Stimulated activated CD8-positive, alpha-beta memory T cell treated with anti-CD3 and anti-CD28 coated beads, Interleukin-15, amount 100 ng/mL, for 4 hours (primary cell): ENCODE data around the gene SGSH.
A peak's percentile ranks its signal among the peaks of the same experiment; 100 is the strongest.
"Not testable (repeated sequence)": the region's sequence is repeated elsewhere in the genome, so short reads cannot be mapped to it uniquely, and the experiment has no call there.

ENCODE experiments used
- DNase-seq, 2 donors: peaks; one replicate each; pipeline ENCODE4 v3.0.0-alpha.2; 2020; ENCODE audit warnings: low read depth in 2 of 2

SGSH gene

GRCh38 chr17:80253631-80254395 is 33.7 kb upstream of the SGSH start:
- DNase-seq, result no peak

- DNase-seq, result peak; percentile 69 to 76
These were observed 32.7 kb upstream of the SGSH start for GRCh38 chr17:80252871-80253270.

- DNase-seq, result no peak
These were observed 31.8 kb upstream of the SGSH start for GRCh38 chr17:80251966-80252365.

GRCh38 chr17:80248894-80249710 is 29.0 kb upstream of the SGSH start:
- no peak for DNase-seq

- no peak for DNase-seq
These were observed 28.1 kb upstream of the SGSH start for GRCh38 chr17:80248001-80248893.

GRCh38 chr17:80247561-80247960 is 27.4 kb upstream of the SGSH start:
- DNase-seq, result no peak

- DNase-seq, result no peak
These were observed 26.6 kb upstream of the SGSH start for GRCh38 chr17:80246726-80247125.

- no peak for DNase-seq
These were observed 26.1 kb upstream of the SGSH start for GRCh38 chr17:80246266-80246681.

GRCh38 chr17:80245566-80246265 is 25.6 kb upstream of the SGSH start:
- DNase-seq, result no peak

GRCh38 chr17:80244871-80245509 is 24.9 kb upstream of the SGSH start:
- no peak for DNase-seq

- DNase-seq, result not testable (repeated sequence)
These were observed 24.3 kb upstream of the SGSH start for GRCh38 chr17:80244448-80244847.

- no peak for DNase-seq
These were observed 23.6 kb upstream of the SGSH start for GRCh38 chr17:80243526-80244433.

- DNase-seq, result no peak
These were observed 22.4 kb upstream of the SGSH start for GRCh38 chr17:80242505-80242904.

- no peak for DNase-seq
These were observed 17.3 kb upstream of the SGSH start for GRCh38 chr17:80237386-80237785.

- DNase-seq, result no peak
These were observed 16.8 kb upstream of the SGSH start for GRCh38 chr17:80236911-80237310.

- no peak for DNase-seq
These were observed 13.1 kb upstream of the SGSH start for GRCh38 chr17:80233202-80233601.

GRCh38 chr17:80232438-80232837 is 12.3 kb upstream of the SGSH start:
- DNase-seq, result no peak

- no peak for DNase-seq
These were observed 8.9 kb upstream of the SGSH start for GRCh38 chr17:80229011-80229410.

- DNase-seq, result no peak
These were observed 8.3 kb upstream of the SGSH start for GRCh38 chr17:80228477-80228876.

GRCh38 chr17:80227666-80228065 is 7.5 kb upstream of the SGSH start:
- DNase-seq, result no peak
